ENCODE results near the gene GDPD3.

The GDPD3 gene

DNA sequence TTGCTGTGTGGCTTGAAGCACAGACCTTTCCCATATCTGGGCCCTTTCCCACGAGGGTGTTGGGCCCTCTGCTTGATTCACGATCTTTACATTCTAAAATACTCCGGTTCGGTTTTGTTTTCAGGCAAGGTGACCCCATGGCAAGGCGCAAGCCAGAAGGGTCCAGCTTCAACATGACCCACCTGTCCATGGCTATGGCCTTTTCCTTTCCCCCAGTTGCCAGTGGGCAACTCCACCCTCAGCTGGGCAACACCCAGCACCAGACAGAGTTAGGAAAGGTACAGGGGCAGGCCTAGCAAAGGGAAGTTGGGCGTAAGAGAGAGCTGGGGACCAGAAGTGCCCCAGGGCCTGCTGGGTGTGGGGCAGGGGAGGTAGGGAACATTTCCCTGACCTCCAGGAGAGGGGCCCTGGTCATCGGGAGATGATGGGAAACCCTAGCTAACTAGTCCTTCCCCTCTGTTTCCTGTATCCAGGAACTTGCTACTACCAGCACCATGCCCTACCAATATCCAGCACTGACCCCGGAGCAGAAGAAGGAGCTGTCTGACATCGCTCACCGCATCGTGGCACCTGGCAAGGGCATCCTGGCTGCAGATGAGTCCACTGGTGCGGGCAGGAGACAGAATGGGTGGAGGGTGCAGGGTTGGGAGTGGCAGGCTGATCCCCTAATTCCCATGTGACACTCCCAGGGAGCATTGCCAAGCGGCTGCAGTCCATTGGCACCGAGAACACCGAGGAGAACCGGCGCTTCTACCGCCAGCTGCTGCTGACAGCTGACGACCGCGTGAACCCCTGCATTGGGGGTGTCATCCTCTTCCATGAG is 46.4 kb downstream of the GDPD3 start:
- CTCF ChIA-PET: interaction anchor here (1.0 to 3.3 kb wide), 6 partner anchors 12 to 362 kb away, joined by 3 to 25 read pairs (median 8); partner anchors contain the start of gene TBX6
- no peak for DNase-seq (ENCODE audit: extremely low spot score)
- POLR2A ChIA-PET: interaction anchor here (1.0 to 7.3 kb wide), 10 partner anchors 8 to 328 kb away, joined by 3 to 155 read pairs (median 11); partner anchors contain the start of genes MVP, PPP4C, TBX6 and TMEM219
- no peak for TF ChIP-seq ARNT (IDR thresholded peaks at IDR 0.05)
- no peak for TF ChIP-seq SP1 (IDR thresholded peaks at IDR 0.05)
- TF ChIP-seq BHLHE40 (IDR thresholded peaks at IDR 0.05; ENCODE audit: borderline replicate concordance): no peak
- no peak for TF ChIP-seq HDGF (IDR thresholded peaks at IDR 0.05; ENCODE audit: borderline replicate concordance)
- TF ChIP-seq FOXM1 (IDR thresholded peaks at IDR 0.05; ENCODE audit: borderline replicate concordance): no peak
- TF ChIP-seq, protein P1, sequence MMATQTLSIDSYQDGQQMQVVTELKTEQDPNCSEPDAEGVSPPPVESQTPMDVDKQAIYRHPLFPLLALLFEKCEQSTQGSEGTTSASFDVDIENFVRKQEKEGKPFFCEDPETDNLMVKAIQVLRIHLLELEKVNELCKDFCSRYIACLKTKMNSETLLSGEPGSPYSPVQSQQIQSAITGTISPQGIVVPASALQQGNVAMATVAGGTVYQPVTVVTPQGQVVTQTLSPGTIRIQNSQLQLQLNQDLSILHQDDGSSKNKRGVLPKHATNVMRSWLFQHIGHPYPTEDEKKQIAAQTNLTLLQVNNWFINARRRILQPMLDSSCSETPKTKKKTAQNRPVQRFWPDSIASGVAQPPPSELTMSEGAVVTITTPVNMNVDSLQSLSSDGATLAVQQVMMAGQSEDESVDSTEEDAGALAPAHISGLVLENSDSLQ (IDR thresholded peaks at IDR 0.05): no peak
- TF ChIP-seq LEF1 (IDR thresholded peaks at IDR 0.05; ENCODE audit: borderline replicate concordance): no peak
- no peak for TF ChIP-seq FOXK2 (IDR thresholded peaks at IDR 0.05)

DNA sequence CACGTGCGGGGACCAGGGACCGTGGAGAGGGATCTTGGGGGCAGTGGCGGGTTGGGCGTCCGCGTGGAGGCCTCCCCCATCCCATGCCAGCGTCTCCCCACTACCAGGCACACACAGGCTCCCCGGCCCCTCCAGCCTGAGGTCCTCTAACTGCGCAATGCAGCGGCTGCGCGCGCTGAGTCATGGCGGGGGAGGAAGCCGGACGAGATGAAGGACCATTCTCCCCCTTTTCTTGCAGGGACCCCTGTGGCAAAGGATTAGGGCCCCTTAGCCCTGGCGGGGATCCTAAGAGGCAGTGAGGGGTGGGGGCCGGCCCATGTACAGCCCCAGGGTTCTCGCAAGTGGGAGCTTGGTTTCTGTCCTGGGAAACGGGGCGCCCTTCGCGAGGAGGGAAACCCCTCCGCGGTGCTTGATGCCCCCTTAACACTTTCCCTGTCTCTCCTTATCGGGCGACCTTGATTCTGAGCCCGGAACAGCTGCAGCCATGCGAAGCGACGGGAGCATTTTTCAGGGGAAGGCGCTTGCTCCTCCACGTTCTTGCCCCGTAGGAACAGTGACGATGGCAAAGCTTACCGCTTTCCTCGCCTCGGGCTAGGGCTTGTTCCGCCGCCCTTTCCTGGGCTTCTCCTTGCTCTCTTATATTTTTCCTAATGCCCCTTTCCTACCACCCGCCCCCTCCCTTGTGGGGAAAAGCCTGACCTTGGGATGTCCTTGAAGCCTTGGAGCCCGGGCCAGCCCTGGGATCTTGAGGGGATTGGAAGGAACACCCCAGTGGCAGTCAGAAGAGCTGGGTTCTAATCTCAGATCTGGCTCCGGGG is 47.2 kb downstream of the GDPD3 start:
- ChIA-PET CTCF (interaction anchor here (1.0 to 3.3 kb wide), 5 partner anchors 11 to 362 kb away, joined by 3 to 25 read pairs (median 13); partner anchors contain the start of gene TBX6), POLR2A (interaction anchor here (0.6 to 7.3 kb wide), 36 partner anchors 9 to 887 kb away, joined by 3 to 155 read pairs (median 4); partner anchors contain the start of genes CORO1A, MVP, PHKG2 and PPP4C)
- no peak for DNase-seq (ENCODE audit: extremely low spot score)
- TF ChIP-seq ZNF384 (IDR thresholded peaks at IDR 0.05) (no peak), SUZ12 (IDR thresholded peaks at IDR 0.05) (no peak), L3MBTL2 (conservative IDR thresholded peaks at IDR 0.05) (no peak), TARDBP (IDR thresholded peaks at IDR 0.05) (no peak), SP1 (IDR thresholded peaks at IDR 0.05) (no peak), NFRKB (IDR thresholded peaks at IDR 0.05) (no peak), CTBP1 (IDR thresholded peaks at IDR 0.05; ENCODE audit: borderline replicate concordance) (no peak), FOXM1 (IDR thresholded peaks at IDR 0.05; ENCODE audit: borderline replicate concordance) (no peak), FOXK2 (IDR thresholded peaks at IDR 0.05) (no peak), ELF4 (IDR thresholded peaks at IDR 0.05) (no peak), HDGF (IDR thresholded peaks at IDR 0.05; ENCODE audit: borderline replicate concordance) (no peak), LEF1 (IDR thresholded peaks at IDR 0.05; ENCODE audit: borderline replicate concordance) (no peak), FOXA1 (IDR thresholded peaks at IDR 0.05) (no peak), ARNT (IDR thresholded peaks at IDR 0.05) (no peak), BHLHE40 (IDR thresholded peaks at IDR 0.05; ENCODE audit: borderline replicate concordance) (no peak)
- TF ChIP-seq, protein P1 (IDR thresholded peaks at IDR 0.05): no peak

DNA sequence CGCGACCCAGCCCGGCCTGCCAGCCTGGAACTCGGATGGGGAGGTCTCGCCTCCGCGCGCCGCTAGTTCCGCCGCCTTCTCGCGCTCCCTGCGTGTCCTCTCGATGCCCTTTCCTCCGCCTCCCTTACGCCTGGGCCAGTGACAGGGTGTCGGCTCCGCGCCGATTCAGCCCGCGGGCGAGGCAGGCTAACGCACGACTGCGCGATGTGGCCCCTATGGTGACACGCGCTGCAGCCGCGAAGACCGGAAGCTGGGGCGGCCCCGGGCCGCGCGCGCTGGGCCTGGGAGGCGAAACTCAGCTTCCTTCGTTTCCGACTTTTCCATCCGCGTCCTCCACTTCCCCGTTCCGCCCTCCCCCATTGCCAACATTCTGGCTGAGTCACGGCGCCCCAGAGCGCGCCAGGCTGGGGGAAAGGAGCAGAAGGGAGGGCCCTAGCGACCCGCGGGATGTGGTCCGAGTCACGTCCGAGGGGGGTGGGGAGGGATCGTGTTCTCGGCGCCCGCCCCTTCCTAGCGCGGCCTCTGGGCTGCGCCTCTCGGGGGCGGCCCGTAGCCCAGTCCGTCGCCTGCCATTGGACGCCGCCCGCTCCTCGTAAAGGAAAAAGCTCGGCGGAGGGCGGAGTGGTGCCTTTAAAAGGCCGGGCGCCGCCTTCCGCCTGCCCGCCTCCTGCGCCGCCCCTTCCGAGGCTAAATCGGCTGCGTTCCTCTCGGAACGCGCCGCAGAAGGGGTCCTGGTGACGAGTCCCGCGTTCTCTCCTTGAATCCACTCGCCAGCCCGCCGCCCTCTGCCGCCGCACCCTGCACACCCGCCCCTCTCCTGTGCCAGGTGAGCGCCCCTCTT is 48.0 kb downstream of the GDPD3 start, which contains the start of gene ALDOA:
ALDOA (plus strand) TSS at position 659 of the 841 bp plus-strand sequence. CDS start 1,138 bp downstream, outside the sequence.
- TF ChIP-seq LEF1 (IDR thresholded peaks at IDR 0.05; ENCODE audit: borderline replicate concordance) (peak; percentile 41; the same call in 1 of the 2 replicates), HDGF (IDR thresholded peaks at IDR 0.05; ENCODE audit: borderline replicate concordance) (peak; percentile 90; the same call in 1 of the 2 replicates), L3MBTL2 (conservative IDR thresholded peaks at IDR 0.05) (peak; percentile 97), ELF4 (IDR thresholded peaks at IDR 0.05) (peak; percentile 71), ARNT (IDR thresholded peaks at IDR 0.05) (peak; percentile 98), SP1 (IDR thresholded peaks at IDR 0.05) (no peak), CTBP1 (IDR thresholded peaks at IDR 0.05; ENCODE audit: borderline replicate concordance) (peak; percentile 76), NFRKB (IDR thresholded peaks at IDR 0.05) (no peak)
- CTCF ChIA-PET: interaction anchor here (2.7 to 3.3 kb wide), 3 partner anchors 10 to 47 kb away, joined by 13 to 25 read pairs (median 20); partner anchors contain the start of gene TBX6

DNA sequence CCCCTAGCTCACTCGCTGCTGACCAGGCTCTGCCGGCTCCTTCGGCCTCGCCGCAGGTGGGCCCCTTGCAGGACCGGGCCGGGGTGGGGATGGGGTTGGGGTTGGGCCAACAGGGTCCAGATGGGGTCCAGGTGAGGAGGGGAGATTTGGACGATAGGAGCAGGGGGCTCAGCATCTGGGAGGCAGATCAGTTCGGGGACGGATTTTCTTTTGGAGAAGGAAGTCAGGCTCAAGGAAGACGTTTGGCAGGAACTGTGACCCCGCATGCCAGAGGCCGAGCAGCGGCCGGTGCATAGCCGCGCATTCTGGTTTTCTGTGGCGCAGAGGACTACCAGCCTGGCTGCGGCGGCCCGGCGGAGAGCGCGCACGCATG is 48.6 kb downstream of the GDPD3 start:
- DNase-seq (ENCODE audit: extremely low spot score): no peak
- ChIA-PET POLR2A (interaction anchor here (0.9 to 7.3 kb wide), 13 partner anchors 10 to 365 kb away, joined by 3 to 155 read pairs (median 6); partner anchors contain the start of genes CORO1A, DCTPP1, PPP4C and TBX6), CTCF (interaction anchor here (2.7 to 3.3 kb wide), 2 partner anchors 10 to 28 kb away, joined by 20 to 25 read pairs; partner anchors contain the start of gene TBX6)
- TF ChIP-seq ARNT (IDR thresholded peaks at IDR 0.05) (no peak), FOXK2 (IDR thresholded peaks at IDR 0.05) (no peak), ELF4 (IDR thresholded peaks at IDR 0.05) (no peak), FOXA1 (IDR thresholded peaks at IDR 0.05) (no peak), ZNF384 (IDR thresholded peaks at IDR 0.05) (no peak), SUZ12 (IDR thresholded peaks at IDR 0.05) (no peak), TARDBP (IDR thresholded peaks at IDR 0.05) (no peak), CTBP1 (IDR thresholded peaks at IDR 0.05; ENCODE audit: borderline replicate concordance) (no peak), HDGF (IDR thresholded peaks at IDR 0.05; ENCODE audit: borderline replicate concordance) (no peak), NFRKB (IDR thresholded peaks at IDR 0.05) (no peak), LEF1 (IDR thresholded peaks at IDR 0.05; ENCODE audit: borderline replicate concordance) (no peak), BHLHE40 (IDR thresholded peaks at IDR 0.05; ENCODE audit: borderline replicate concordance) (no peak), SP1 (IDR thresholded peaks at IDR 0.05) (no peak), FOXM1 (IDR thresholded peaks at IDR 0.05; ENCODE audit: borderline replicate concordance) (no peak), L3MBTL2 (conservative IDR thresholded peaks at IDR 0.05) (no peak)
- TF ChIP-seq, protein P1 (IDR thresholded peaks at IDR 0.05): no peak

More for the DNA sequence above, 48.0 kb downstream of the GDPD3 start, which contains the start of gene ALDOA:
- DNase-seq (ENCODE audit: extremely low spot score): peak; percentile 98
- POLR2A ChIA-PET: interaction anchor here (0.6 to 7.3 kb wide), 39 partner anchors 10 to 888 kb away, joined by 3 to 155 read pairs (median 4); partner anchors contain the start of genes CORO1A, DCTPP1, MVP and PHKG2

Data from HEK293T (cell line).